Lung (tissue), 12 donors: Measurements from ENCODE around the gene GGPS1. TPM values are rescaled to one million over a fixed set of nuclear protein-coding genes. Genes with fewer than 3 reads are reported as not detected.

Source experiments
- ATAC-seq: fragments of 200-7000 bp; cut with Tn5 transposase; one replicate; pipeline ENCODE4 v1.9.1; 2020; ENCODE audit warnings: moderate number of reproducible peaks; ENCODE audit not compliant: insufficient read depth, low FRiP score
- DNase-seq, 3 donors: peaks; one replicate each; pipeline ENCODE4 v3.0.0-alpha.2; 2013 to 2017
- H3K27ac ChIP-seq, 2 donors: one replicate each; pipeline ENCODE4 v1.5.1; 2013; ENCODE audit warnings: mild to moderate bottlenecking in 2 of 2, moderate library complexity in 2 of 2, control low read depth in 1 of 2, inconsistent platforms in 1 of 2, low read depth in 1 of 2, low read length in 1 of 2
- H3K27me3 ChIP-seq, 3 donors: one replicate each; pipeline ENCODE4 v1.5.1; 2013; ENCODE audit warnings: low read length in 2 of 3; ENCODE audit not compliant: control insufficient read depth in 3 of 3, insufficient read depth in 3 of 3
- H3K36me3 ChIP-seq, 4 donors: one replicate each; pipeline ENCODE4 v1.5.1; 2013; ENCODE audit warnings: low read length in 4 of 4, mild to moderate bottlenecking in 1 of 4, moderate library complexity in 1 of 4; ENCODE audit not compliant: control insufficient read depth in 4 of 4, insufficient read depth in 4 of 4
- H3K4me1 ChIP-seq, 5 donors: one replicate each; pipeline ENCODE4 v1.5.1; 2013; ENCODE audit warnings: low read length in 5 of 5, mild to moderate bottlenecking in 2 of 5, moderate library complexity in 1 of 5; ENCODE audit not compliant: control insufficient read depth in 5 of 5, insufficient read depth in 5 of 5
- H3K4me3 ChIP-seq: one replicate; pipeline ENCODE4 v1.5.1; 2013; ENCODE audit warnings: mild to moderate bottlenecking, control low read depth, moderate library complexity
- H3K9ac ChIP-seq, 2 donors: one replicate each; pipeline ENCODE4 v1.5.1; 2013; ENCODE audit warnings: low read length in 2 of 2, control low read depth in 1 of 2; ENCODE audit not compliant: insufficient read depth in 1 of 2
- H3K9me3 ChIP-seq, 4 donors: one replicate each; pipeline ENCODE4 v1.5.1; 2013; ENCODE audit warnings: low read length in 3 of 4, mild to moderate bottlenecking in 1 of 4, moderate library complexity in 1 of 4; ENCODE audit not compliant: control insufficient read depth in 4 of 4, insufficient read depth in 3 of 4
- WGBS, 2 donors: extraction: QIAGEN DNeasy Blood & Tissue Kit; methylation state at CpG; one replicate each; pipeline ENCODE4 v1.1.7; 2013; 5-methylcytosine and 5-hydroxymethylcytosine counted together
- polyA plus RNA-seq, 2 donors: library from polyadenylated mRNA; stranded (reverse); fragments of 200-250 nt; gene quantifications; one replicate each; pipeline ENCODE4 v1.2.1, GENCODE V29; 2013
- total RNA-seq, 2 donors: library from RNA; depleted of rRNA in 1 of 2; stranded (reverse); fragments of >200 nt in 1 of 2; gene quantifications; one replicate each; pipeline ENCODE4 v1.2.1, GENCODE V29; 2014 to 2021
- TF ChIP-seq, protein P1 (sequence below): IDR thresholded peaks from 2 replicates; pipeline ENCODE4 v1.5.1; 2012; ENCODE audit warnings: mild to moderate bottlenecking; ENCODE audit errors: control extremely low read depth, extremely low read depth
- donor health status: control.
- donor health status: control.
- donor health status: Bipolar disorder and iron deficiency.
- donor health status: healthy.
- donor health status: DM: yes; HTN: yes; CAD: no.

Gene GGPS1
- total and polyA plus RNA-seq, 4 donors = 16.3 to 34.0 (median 26.3) TPM

DNA sequence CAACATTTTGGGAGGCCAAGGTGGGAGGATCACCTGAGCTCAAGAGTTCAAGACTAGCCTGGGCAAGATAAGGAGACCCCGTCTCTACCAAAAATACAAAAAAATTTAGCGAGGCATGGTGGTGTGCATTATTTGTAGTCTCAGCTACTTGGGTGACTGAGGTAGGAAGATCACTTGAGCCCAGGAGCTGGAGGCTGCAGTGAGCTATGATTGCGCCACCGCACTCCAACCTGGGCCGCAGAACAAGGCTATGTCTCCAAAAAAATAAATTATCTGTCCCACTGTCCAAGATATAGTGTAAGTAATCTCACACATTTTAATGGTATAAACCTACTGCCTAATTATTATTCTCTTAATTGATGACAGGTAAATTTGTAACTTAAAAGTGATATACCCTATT, 13.2 kb upstream of the GGPS1 start:
- 94 to 95% methylated on average over 5 of the region's 5 CpGs for WGBS, 2 donors
- no peak for DNase-seq
- no peak overlapping the region for H3K9ac ChIP-seq

DNA sequence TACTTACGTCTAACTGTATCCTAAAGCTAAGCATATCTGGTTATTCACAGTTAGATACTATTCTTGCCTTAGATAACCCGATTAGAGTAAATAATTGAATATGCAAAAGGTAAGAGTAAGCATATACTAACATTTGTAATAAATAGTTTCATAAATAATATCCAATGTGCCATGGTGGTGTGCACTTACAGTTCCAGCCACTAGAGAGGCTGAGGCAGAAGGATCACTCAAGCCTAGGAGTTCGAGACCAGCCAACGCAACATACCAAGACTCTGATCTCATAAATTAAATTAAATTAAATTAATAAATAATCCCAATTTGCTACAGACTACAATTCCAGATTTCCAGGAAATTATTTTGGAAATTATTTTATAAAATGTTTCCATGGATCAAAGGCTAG, 12.6 kb upstream of the GGPS1 start:
- TF ChIP-seq, protein P1, sequence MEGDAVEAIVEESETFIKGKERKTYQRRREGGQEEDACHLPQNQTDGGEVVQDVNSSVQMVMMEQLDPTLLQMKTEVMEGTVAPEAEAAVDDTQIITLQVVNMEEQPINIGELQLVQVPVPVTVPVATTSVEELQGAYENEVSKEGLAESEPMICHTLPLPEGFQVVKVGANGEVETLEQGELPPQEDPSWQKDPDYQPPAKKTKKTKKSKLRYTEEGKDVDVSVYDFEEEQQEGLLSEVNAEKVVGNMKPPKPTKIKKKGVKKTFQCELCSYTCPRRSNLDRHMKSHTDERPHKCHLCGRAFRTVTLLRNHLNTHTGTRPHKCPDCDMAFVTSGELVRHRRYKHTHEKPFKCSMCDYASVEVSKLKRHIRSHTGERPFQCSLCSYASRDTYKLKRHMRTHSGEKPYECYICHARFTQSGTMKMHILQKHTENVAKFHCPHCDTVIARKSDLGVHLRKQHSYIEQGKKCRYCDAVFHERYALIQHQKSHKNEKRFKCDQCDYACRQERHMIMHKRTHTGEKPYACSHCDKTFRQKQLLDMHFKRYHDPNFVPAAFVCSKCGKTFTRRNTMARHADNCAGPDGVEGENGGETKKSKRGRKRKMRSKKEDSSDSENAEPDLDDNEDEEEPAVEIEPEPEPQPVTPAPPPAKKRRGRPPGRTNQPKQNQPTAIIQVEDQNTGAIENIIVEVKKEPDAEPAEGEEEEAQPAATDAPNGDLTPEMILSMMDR = no peak
- no peak overlapping the region for H3K4me3 ChIP-seq
- ATAC-seq = no peak
- no peaks in the 10 kb centered on the region for H3K9me3 ChIP-seq
- 97% methylated on average over 4 of the region's 4 CpGs for WGBS, 2 donors
- H3K27ac ChIP-seq = no peak overlapping the region
- no peak for DNase-seq
- peaks cover 0 to 12% (median 4%) of the 10 kb centered on the region in 5 donors for H3K4me1 ChIP-seq
- no peak overlapping the region for H3K9ac ChIP-seq
- H3K27me3 ChIP-seq = no peaks in the 10 kb centered on the region
- peaks cover 0 to 5% (median 2%) of the 10 kb centered on the region in 4 donors for H3K36me3 ChIP-seq

More for the DNA sequence above, 13.2 kb upstream of the GGPS1 start:
- no peak for ATAC-seq
- H3K9me3 ChIP-seq = no peaks in the 10 kb centered on the region
- no peaks in the 10 kb centered on the region for H3K27me3 ChIP-seq
- no peak overlapping the region for H3K27ac ChIP-seq
- TF ChIP-seq, protein P1 = no peak
- H3K4me3 ChIP-seq = no peak overlapping the region
- peaks cover 0 to 8% (median 4%) of the 10 kb centered on the region in 5 donors for H3K4me1 ChIP-seq
- peaks cover 0 to 6% (median 3%) of the 10 kb centered on the region in 4 donors for H3K36me3 ChIP-seq

DNA sequence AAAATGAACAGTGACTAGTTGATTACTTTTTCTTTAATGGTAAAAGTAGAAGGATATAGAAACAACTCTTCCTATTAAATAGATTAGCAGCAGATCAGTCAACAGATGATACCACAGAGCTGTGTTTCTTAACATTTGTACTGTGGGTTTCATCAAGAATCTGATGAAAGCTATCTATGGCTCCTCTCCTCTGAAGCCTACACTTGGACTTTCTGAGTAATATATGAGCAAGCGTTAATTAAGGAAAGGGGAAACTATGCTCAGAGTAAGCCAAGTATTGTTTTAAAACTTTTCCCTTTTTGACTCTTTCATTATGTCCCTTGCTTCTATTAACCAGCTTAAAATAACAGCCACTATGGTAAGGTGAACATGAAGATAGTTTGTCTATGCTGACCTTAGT, 11.2 kb upstream of the GGPS1 start:
- DNase-seq (no peak), ATAC-seq (no peak)
- H3K27me3 ChIP-seq = no peaks in the 10 kb centered on the region
- no peak overlapping the region for H3K9ac ChIP-seq
- no peak overlapping the region for H3K4me3 ChIP-seq
- H3K27ac ChIP-seq = no peak overlapping the region
- H3K9me3 ChIP-seq = no peaks in the 10 kb centered on the region
- peaks cover 0 to 14% (median 8%) of the 10 kb centered on the region in 5 donors for H3K4me1 ChIP-seq
- H3K36me3 ChIP-seq = peaks cover 0 to 8% (median 2%) of the 10 kb centered on the region in 4 donors
- TF ChIP-seq, protein P1 = no peak
- 14 to 36% methylated on average over 1 of the region's 1 CpG for WGBS, 2 donors

GRCh38 chr1:235319255-235319654, 9.1 kb upstream of the GGPS1 start:
- H3K27me3 ChIP-seq = no peaks in the 10 kb centered on the region
- 96 to 97% methylated on average over 2 of the region's 2 CpGs for WGBS, 2 donors
- no peaks in the 10 kb centered on the region for H3K9me3 ChIP-seq
- H3K36me3 ChIP-seq = peaks cover 0 to 8% (median 3%) of the 10 kb centered on the region in 4 donors
- DNase-seq (no peak), ATAC-seq (no peak)
- TF ChIP-seq, protein P1 = no peak
- H3K4me1 ChIP-seq = peaks cover 0 to 19% (median 3%) of the 10 kb centered on the region in 5 donors
- H3K9ac ChIP-seq = no peak overlapping the region
- H3K4me3 ChIP-seq = no peak overlapping the region
- H3K27ac ChIP-seq = no peak overlapping the region
